ENCODE data around the gene SIRPA.

The SIRPA gene

GRCh38 chr20:1893721-1894470, 1.3 kb upstream of the SIRPA start:
- no peak for TF ChIP-seq ZFX (IDR thresholded peaks at IDR 0.05; ENCODE audit: borderline replicate concordance)
- TF ChIP-seq, protein P1, sequence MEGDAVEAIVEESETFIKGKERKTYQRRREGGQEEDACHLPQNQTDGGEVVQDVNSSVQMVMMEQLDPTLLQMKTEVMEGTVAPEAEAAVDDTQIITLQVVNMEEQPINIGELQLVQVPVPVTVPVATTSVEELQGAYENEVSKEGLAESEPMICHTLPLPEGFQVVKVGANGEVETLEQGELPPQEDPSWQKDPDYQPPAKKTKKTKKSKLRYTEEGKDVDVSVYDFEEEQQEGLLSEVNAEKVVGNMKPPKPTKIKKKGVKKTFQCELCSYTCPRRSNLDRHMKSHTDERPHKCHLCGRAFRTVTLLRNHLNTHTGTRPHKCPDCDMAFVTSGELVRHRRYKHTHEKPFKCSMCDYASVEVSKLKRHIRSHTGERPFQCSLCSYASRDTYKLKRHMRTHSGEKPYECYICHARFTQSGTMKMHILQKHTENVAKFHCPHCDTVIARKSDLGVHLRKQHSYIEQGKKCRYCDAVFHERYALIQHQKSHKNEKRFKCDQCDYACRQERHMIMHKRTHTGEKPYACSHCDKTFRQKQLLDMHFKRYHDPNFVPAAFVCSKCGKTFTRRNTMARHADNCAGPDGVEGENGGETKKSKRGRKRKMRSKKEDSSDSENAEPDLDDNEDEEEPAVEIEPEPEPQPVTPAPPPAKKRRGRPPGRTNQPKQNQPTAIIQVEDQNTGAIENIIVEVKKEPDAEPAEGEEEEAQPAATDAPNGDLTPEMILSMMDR (IDR thresholded peaks at IDR 0.05) = no peak
- no peak overlapping the region for H3K27ac ChIP-seq

DNA sequence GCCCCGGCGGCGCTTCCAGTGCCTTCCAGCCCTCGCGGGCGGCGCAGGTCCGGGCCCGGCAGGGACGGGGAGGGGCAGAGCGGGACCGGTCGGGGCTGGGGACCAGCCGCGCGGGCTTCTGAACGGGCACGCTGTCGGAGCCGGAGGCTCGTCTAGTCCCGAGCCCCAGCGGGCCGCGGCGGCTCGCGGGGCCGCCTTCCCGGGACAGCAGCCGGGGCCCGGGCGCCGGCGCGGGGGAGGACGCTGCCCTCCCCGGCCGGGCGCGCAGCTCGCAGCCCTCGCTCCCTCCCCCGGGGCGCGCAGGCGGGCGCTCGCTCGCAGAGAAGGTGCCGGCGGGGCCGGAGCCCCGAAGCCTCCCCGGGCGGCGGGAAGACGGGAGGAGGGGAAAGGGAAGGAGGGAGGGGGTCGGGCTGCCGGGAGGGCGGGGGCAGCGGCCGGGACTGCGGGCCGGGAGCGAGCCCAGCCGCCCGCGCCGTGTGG, 696 bp upstream of the SIRPA start:
- TF ChIP-seq, protein P1 (IDR thresholded peaks at IDR 0.05) = no peak
- no peak overlapping the region for H3K27ac ChIP-seq

DNA sequence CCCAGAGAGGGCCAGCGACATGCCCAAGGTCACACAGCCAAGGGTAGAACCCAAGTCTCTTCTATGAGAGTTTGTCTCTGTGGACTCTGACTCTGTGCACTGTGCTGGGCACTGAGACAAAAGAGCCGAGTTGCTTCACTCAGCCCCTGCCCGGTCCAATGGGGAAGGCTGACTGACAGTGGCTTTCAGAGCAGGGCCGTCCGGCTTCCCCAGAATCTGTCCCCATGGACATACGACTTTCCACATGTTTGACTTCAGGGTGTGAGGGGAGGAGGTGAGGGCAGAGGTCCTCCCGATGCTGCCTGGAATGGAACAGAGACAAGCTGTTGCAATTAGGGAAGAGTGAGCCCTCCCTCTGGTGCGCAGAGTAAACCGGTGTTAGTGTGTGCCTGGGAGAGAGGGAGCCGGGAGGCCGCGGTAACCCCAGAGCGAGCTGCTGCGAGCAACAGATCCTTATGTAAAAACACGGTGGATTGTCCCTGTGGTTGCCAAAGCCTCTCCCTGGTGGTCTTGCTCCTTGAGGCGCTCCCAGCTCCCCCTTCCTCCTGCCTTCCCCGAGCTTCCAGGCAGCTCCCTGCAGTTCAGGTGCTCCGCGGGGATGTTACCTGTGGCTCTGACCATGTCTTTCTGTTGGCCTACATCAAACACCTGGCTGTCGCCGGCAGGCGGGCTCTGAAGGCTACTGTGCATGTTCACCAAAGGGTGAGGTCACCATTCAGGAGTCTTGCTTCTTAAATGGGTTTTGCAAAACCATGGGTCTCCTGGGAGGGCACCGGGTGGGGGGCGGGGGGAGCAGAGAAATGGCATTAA, 672 bp downstream of the SIRPA start:
- no peak for TF ChIP-seq ZFX (IDR thresholded peaks at IDR 0.05; ENCODE audit: borderline replicate concordance)
- TF ChIP-seq, protein P1 (IDR thresholded peaks at IDR 0.05) = no peak
- H3K27ac ChIP-seq = no peak overlapping the region

- H3K27ac ChIP-seq = no peak overlapping the region
- TF ChIP-seq ZFX (IDR thresholded peaks at IDR 0.05; ENCODE audit: borderline replicate concordance) = no peak
- TF ChIP-seq, protein P1 (IDR thresholded peaks at IDR 0.05) = no peak
Measured at GRCh38 chr20:1896484-1897258, 1.5 kb downstream of the SIRPA start.

DNA sequence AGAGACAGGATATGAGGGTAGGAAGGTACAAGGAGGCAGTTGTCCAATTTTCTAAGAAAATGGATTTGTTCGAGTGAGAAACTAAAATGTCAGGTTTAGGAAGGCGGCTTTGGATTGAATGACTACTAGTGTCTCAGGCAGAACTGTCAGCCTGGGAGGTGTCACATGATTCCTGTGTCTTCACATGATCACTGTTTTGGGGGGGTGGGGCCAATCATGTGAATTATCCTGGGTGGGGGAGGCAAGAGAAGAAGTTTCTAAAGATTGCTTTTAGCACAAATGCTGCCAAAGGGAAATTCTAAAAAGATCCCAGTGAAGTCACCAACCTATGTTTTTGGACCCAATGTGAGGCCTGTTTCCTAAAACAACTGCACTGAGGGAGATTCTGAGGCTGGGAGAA, 2.3 kb downstream of the SIRPA start:
- H3K27ac ChIP-seq = no peak overlapping the region

DNA sequence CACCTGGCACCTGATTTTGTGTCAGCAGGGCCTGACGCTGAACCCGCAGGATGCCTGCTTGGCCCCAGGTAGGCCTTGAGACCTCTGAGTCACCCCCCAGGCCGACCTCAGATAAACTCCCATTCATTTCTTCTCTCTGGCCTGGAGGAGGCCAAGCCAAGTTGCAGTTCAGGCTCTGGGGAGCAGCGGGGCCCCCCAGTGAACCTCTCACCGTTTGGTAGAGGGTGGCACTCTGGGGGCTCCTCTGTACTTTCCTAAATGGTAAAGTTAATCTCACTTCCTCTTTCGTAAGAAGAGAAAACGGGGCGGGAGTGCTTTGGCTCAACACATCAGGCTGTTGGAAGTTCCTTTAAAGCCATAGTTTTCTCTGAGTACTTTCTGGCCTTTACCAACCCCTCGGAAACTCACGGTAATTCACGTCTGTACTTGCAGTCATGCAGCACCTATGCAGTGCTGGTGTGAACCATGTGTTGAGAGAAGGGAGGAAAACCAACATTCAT, 2.8 kb downstream of the SIRPA start:
- TF ChIP-seq ZFX (IDR thresholded peaks at IDR 0.05; ENCODE audit: borderline replicate concordance) = no peak
- TF ChIP-seq, protein P1 (IDR thresholded peaks at IDR 0.05) = no peak
- H3K27ac ChIP-seq = no peak overlapping the region

More for the DNA sequence above, 2.3 kb downstream of the SIRPA start:
- TF ChIP-seq, protein P1 (IDR thresholded peaks at IDR 0.05) = no peak
- no peak for TF ChIP-seq ZFX (IDR thresholded peaks at IDR 0.05; ENCODE audit: borderline replicate concordance)

All from 22Rv1 (cell line).